Peyer's patch (tissue), 4 donors: ENCODE measurements around the gene NGEF. TPM values are rescaled to one million over a fixed set of nuclear protein-coding genes. Genes with fewer than 3 reads are reported as not detected.
A peak's percentile ranks its signal among the peaks of the same experiment; 100 is the strongest.

Source experiments
- DNase-seq, 3 donors: peaks; one replicate each; pipeline ENCODE4 v3.0.0-alpha.2; 2017 to 2019
- H3K27ac ChIP-seq, 4 donors: fragments of 200-600 bp; sonication (generic); one replicate each; pipeline ENCODE4 v1.5.1; 2016 to 2019
- H3K27me3 ChIP-seq, 2 donors: fragments of 200-600 bp; sonication (generic); one replicate each; pipeline ENCODE4 v1.5.1; 2019
- H3K36me3 ChIP-seq, 3 donors: fragments of 200-600 bp; sonication (generic); one replicate each; pipeline ENCODE4 v1.5.1; 2016 to 2019
- H3K4me1 ChIP-seq, 4 donors: fragments of 200-600 bp; sonication (generic); one replicate each; pipeline ENCODE4 v1.5.1; 2016 to 2019
- H3K4me3 ChIP-seq, 4 donors: fragments of 200-600 bp; sonication (generic); 1 replicate in 3 of 4; 2 replicates in 1 of 4; pipeline ENCODE4 v1.5.1; 2016 to 2019; ENCODE audit warnings: mild to moderate bottlenecking in 1 of 4
- H3K9me3 ChIP-seq, 4 donors: fragments of 200-600 bp; sonication (generic); one replicate each; pipeline ENCODE4 v1.5.1; 2016 to 2019; ENCODE audit warnings: mild to moderate bottlenecking in 1 of 4
- POLR2A ChIP-seq, 2 donors: fragments of 450-650 bp; IDR thresholded peaks; one replicate each; pipeline ENCODE4 v1.5.1; 2017; ENCODE audit warnings: antibody characterized with exemption in 2 of 2, mild to moderate bottlenecking in 2 of 2, moderate library complexity in 2 of 2
- total RNA-seq, 4 donors: library from RNA; depleted of rRNA; stranded (reverse); fragments of >200 nt; gene quantifications; one replicate each; pipeline ENCODE4 v1.1.0, GENCODE V29; 2016
- TF ChIP-seq, protein P1 (sequence below), 6 experiments: fragments of 450-650 bp in 4 of 6; fragments of 200-600 bp in 2 of 6; sonication (generic) in 1 of 6; IDR thresholded peaks; one replicate each; pipeline ENCODE4 v1.5.1; 2017 to 2019; ENCODE audit warnings: antibody characterized with exemption in 6 of 6, mild to moderate bottlenecking in 3 of 6, moderate library complexity in 1 of 6

NGEF gene
- total RNA-seq, 4 donors from 2014 or later = 54.5 to 116 (median 98.1) TPM

DNA sequence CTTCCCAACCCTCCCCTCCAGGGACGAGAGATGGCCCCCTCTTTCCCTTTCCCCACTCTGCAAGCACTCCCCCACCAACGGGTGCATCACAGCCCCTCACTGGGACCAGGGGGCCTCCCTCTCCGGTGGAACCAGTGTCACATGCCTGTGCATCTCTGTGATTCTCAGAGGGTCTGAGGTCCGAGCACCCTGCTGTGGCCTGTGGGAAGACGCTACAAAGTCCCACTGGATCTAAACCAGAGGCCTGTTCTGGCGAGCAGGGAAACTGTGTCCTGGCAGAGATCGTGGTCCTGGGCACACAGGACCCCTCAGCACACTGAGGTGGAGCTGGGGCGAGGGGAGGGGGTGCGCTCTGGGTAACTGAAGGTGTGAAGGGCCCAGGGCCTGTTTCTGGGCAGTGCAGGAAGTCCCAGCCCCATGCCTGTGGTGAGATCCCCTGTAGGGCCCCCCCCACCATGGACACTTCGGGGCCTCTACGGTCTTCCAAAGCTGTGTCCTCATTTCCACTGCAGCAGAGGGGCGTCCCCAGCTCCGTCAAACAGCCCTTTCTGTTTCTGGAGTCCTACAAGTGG is 135.0 kb downstream of the NGEF start:
- peaks cover 0 to 11% (median 0%) of the 10 kb centered on the region in 3 donors for H3K36me3 ChIP-seq
- peaks cover 0 to 32% (median 10%) of the 10 kb centered on the region in 4 donors for H3K4me1 ChIP-seq
- DNase-seq = no peak
- TF ChIP-seq, protein P1, sequence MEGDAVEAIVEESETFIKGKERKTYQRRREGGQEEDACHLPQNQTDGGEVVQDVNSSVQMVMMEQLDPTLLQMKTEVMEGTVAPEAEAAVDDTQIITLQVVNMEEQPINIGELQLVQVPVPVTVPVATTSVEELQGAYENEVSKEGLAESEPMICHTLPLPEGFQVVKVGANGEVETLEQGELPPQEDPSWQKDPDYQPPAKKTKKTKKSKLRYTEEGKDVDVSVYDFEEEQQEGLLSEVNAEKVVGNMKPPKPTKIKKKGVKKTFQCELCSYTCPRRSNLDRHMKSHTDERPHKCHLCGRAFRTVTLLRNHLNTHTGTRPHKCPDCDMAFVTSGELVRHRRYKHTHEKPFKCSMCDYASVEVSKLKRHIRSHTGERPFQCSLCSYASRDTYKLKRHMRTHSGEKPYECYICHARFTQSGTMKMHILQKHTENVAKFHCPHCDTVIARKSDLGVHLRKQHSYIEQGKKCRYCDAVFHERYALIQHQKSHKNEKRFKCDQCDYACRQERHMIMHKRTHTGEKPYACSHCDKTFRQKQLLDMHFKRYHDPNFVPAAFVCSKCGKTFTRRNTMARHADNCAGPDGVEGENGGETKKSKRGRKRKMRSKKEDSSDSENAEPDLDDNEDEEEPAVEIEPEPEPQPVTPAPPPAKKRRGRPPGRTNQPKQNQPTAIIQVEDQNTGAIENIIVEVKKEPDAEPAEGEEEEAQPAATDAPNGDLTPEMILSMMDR (IDR thresholded peaks at IDR 0.05) = no peak
- TF ChIP-seq POLR2A (IDR thresholded peaks at IDR 0.05) = no peak
- H3K4me3 ChIP-seq = no peak overlapping the region
- H3K9me3 ChIP-seq = no peaks in the 10 kb centered on the region
- no peaks in the 10 kb centered on the region for H3K27me3 ChIP-seq
- H3K27ac ChIP-seq = peak overlapping the region in 1 of 4 donors; percentile 91

DNA sequence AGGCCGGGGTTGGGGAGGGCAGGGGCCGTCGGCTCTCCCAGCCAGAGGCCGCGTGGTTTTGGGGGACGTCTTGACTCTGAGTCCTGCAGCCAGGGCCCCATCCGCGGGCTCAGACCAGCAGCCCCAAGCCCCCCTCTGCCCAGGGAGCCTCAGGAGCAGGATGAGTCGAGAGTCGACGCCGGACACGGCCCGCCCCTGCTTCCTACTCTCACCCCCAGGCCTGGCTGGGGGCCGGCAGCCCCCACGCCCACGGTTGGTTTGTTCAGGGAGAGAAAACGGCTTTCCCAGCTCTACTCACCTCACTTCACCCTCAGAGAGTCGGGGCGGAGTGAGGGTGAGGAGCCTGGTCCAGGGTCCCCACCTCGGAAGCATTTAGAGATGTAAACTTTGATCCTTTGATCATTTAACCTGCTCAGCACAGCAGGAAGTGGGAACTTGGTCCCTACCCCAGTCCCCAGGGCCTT is 136.0 kb downstream of the NGEF start:
- TF ChIP-seq, protein P1 (IDR thresholded peaks at IDR 0.05) = no peak
- TF ChIP-seq POLR2A (IDR thresholded peaks at IDR 0.05) = peak in 1 of 2 donors; percentile 39
- peak overlapping the region; percentile 40 to 80 (median 59) for H3K4me3 ChIP-seq
- H3K36me3 ChIP-seq = peaks cover 0 to 3% (median 0%) of the 10 kb centered on the region in 3 donors
- H3K4me1 ChIP-seq = peaks cover 0 to 32% (median 10%) of the 10 kb centered on the region in 4 donors
- peak in 1 of 3 donors; percentile 49 for DNase-seq
- no peaks in the 10 kb centered on the region for H3K9me3 ChIP-seq
- peak overlapping the region in 3 of 4 donors; percentile 76 to 91 (median 84) for H3K27ac ChIP-seq
- no peaks in the 10 kb centered on the region for H3K27me3 ChIP-seq

DNA sequence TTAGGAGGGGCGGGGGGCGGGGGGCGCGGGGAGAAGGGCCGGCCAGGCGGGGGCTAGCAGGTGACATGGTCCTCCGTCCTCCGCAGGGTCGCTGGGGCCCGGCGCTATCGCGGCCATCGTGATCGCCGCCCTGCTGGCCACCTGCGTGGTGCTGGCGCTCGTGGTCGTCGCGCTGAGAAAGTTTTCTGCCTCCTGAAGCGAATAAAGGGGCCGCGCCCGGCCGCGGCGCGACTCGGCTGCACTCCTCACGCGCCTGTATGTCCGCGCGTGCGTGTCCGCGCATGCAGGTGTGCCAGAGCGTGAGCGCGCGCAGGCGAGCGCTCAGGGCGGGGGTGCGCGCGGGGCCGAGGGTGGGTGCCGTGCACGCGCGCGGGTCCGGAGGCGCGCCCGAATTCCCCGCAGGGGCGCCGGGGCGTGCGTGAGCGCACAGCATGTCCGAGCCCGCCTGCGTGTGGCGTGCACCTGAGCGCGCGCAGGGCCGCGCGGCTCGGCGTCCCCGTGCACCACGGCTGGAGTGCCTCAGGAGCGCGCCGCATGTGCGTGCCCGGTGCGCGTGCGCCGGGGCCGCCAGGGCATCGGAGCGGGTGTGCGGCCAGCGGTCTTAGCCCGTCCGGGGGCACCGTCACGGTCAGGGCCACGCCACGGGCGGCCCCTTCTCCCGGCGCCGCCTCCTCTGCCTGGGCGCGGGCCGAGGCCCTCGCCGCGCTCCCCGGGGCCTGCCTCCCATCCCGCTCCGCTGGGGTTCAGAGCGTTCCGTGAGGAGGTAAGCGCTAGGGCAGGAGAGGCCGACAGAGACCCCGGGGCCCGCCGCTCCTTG is 136.7 kb downstream of the NGEF start:
- H3K4me1 ChIP-seq = peaks cover 0 to 32% (median 10%) of the 10 kb centered on the region in 4 donors
- H3K36me3 ChIP-seq = no peaks in the 10 kb centered on the region
- peak overlapping the region; percentile 40 to 80 (median 59) for H3K4me3 ChIP-seq
- peak overlapping the region in 3 of 4 donors; percentile 76 to 91 (median 84) for H3K27ac ChIP-seq
- H3K9me3 ChIP-seq = no peaks in the 10 kb centered on the region
- peak in 2 of 3 donors; percentile 74 to 85 for DNase-seq
- no peaks in the 10 kb centered on the region for H3K27me3 ChIP-seq
- TF ChIP-seq POLR2A (IDR thresholded peaks at IDR 0.05) = peak; percentile 57 to 70
- TF ChIP-seq, protein P1 (IDR thresholded peaks at IDR 0.05) = peak in 3 of 6 experiments; percentile 6 to 18 (median 6)

DNA sequence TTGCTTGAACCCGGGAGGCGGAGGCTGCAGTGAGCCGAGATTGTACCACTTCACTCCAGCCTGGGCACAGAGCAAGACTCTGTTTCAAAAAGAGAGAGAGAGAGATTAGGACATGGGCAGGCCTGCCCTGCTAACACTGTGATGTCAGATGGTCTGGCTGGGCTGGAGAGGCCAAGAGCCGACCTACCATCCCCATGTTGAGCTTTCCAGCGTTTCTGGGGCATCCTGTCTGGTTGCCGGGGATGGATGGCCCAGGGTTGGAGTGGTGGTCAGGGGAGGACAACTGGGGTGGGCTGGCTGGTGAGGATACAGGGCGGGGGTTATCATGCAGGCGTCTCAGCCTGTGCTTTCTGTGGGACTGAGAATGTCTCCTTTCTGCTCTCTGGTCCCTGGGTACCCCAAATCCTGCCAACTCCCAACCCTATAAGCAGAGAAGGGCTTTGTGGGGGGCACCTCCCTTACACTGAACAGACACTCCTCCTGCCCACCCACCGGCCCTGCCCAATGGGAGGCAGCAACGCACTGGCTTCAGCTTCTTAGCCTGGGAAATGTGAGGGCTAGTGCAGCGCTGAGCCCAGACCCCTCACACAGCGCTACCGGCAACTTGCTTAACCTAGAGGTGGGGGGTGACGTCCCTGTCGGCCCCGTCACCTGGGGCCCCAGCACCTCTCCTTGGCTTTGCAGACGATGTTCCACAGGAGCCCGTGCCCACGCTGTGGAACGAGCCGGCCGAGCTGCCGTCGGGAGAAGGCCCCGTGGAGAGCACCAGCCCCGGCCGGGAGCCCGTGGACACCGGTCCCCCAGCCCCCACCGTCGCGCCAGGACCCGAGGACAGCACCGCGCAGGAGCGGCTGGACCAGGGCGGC is 137.6 kb downstream of the NGEF start:
- peaks cover 0 to 32% (median 10%) of the 10 kb centered on the region in 4 donors for H3K4me1 ChIP-seq

More for the DNA sequence above, 137.6 kb downstream of the NGEF start:
- H3K27me3 ChIP-seq = no peaks in the 10 kb centered on the region
- peak overlapping the region in 3 of 4 donors; percentile 76 to 91 (median 84) for H3K27ac ChIP-seq
- no peak for TF ChIP-seq POLR2A (IDR thresholded peaks at IDR 0.05)
- TF ChIP-seq, protein P1 (IDR thresholded peaks at IDR 0.05) = no peak
- H3K9me3 ChIP-seq = no peaks in the 10 kb centered on the region
- H3K4me3 ChIP-seq = peak overlapping the region; percentile 40 to 80 (median 59)
- H3K36me3 ChIP-seq = no peaks in the 10 kb centered on the region
- DNase-seq = peak in 1 of 3 donors; percentile 44
